ENCODE results near the gene TAB3. TPM values are rescaled to one million over a fixed set of nuclear protein-coding genes. Genes with fewer than 3 reads are reported as not detected.

TAB3 gene
- total RNA-seq, 1 experiment from 2014 or later = 30.9 TPM

- no peak for DNase-seq
- Mint-ChIP-seq H3K9me3 (ENCODE audit: low read depth, unreplicated experiment) (no peaks in the 10 kb centered on the region), H3K4me1 (ENCODE audit: low read depth, unreplicated experiment) (no peaks in the 10 kb centered on the region), H3K36me3 (ENCODE audit: insufficient read depth, unreplicated experiment) (no peaks in the 10 kb centered on the region), H3K27me3 (ENCODE audit: unreplicated experiment) (no peaks in the 10 kb centered on the region), H3K27ac (ENCODE audit: unreplicated experiment) (no peak overlapping the region), H3K4me3 (ENCODE audit: low read depth, unreplicated experiment) (no peak overlapping the region)
- BruUV-seq (replicated peaks) = no TSS peak
- intact Hi-C loops (cut with micrococcal nuclease; ENCODE audit: unreplicated experiment) = no loop called here
- CTCF ChIA-PET = no interaction called here
- TF ChIP-seq CTCF (IDR thresholded peaks at IDR 0.05; ENCODE audit: unreplicated experiment) = no peak
Observed at GRCh38 chrX:30830326-30830943, 58.6 kb downstream of the TAB3 start.

- H3K9me3 Mint-ChIP-seq (ENCODE audit: low read depth, unreplicated experiment) = no peaks in the 10 kb centered on the region
- no peak for DNase-seq
- CTCF ChIA-PET = no interaction called here
- no peaks in the 10 kb centered on the region for H3K36me3 Mint-ChIP-seq (ENCODE audit: insufficient read depth, unreplicated experiment)
- BruUV-seq (replicated peaks) = no TSS peak
- intact Hi-C loops (cut with micrococcal nuclease; ENCODE audit: unreplicated experiment) = no loop called here
- no peak overlapping the region for H3K27ac Mint-ChIP-seq (ENCODE audit: unreplicated experiment)
- TF ChIP-seq CTCF (IDR thresholded peaks at IDR 0.05; ENCODE audit: unreplicated experiment) = no peak
- H3K27me3 Mint-ChIP-seq (ENCODE audit: unreplicated experiment) = no peaks in the 10 kb centered on the region
- H3K4me3 Mint-ChIP-seq (ENCODE audit: low read depth, unreplicated experiment) = no peak overlapping the region
- H3K4me1 Mint-ChIP-seq (ENCODE audit: low read depth, unreplicated experiment) = no peaks in the 10 kb centered on the region
Observed at GRCh38 chrX:30824275-30824674, 64.8 kb downstream of the TAB3 start.

GRCh38 chrX:30822764-30823163 is 66.3 kb downstream of the TAB3 start:
- no peak overlapping the region for H3K4me3 Mint-ChIP-seq (ENCODE audit: low read depth, unreplicated experiment)
- no peak overlapping the region for H3K27ac Mint-ChIP-seq (ENCODE audit: unreplicated experiment)
- no peak for DNase-seq
- H3K36me3 Mint-ChIP-seq (ENCODE audit: insufficient read depth, unreplicated experiment) = no peaks in the 10 kb centered on the region
- intact Hi-C loops (cut with micrococcal nuclease; ENCODE audit: unreplicated experiment) = no loop called here
- BruUV-seq (replicated peaks) = no TSS peak
- no peaks in the 10 kb centered on the region for H3K27me3 Mint-ChIP-seq (ENCODE audit: unreplicated experiment)
- CTCF ChIA-PET = no interaction called here
- no peaks in the 10 kb centered on the region for H3K4me1 Mint-ChIP-seq (ENCODE audit: low read depth, unreplicated experiment)
- no peak for TF ChIP-seq CTCF (IDR thresholded peaks at IDR 0.05; ENCODE audit: unreplicated experiment)
- H3K9me3 Mint-ChIP-seq (ENCODE audit: low read depth, unreplicated experiment) = no peaks in the 10 kb centered on the region

GRCh38 chrX:30822068-30822681 is 66.9 kb downstream of the TAB3 start:
- no peak overlapping the region for H3K4me3 Mint-ChIP-seq (ENCODE audit: low read depth, unreplicated experiment)
- CTCF ChIA-PET = no interaction called here
- no peaks in the 10 kb centered on the region for H3K27me3 Mint-ChIP-seq (ENCODE audit: unreplicated experiment)
- intact Hi-C loops (cut with micrococcal nuclease; ENCODE audit: unreplicated experiment) = no loop called here
- no TSS peak for BruUV-seq (replicated peaks)
- no peaks in the 10 kb centered on the region for H3K9me3 Mint-ChIP-seq (ENCODE audit: low read depth, unreplicated experiment)
- H3K36me3 Mint-ChIP-seq (ENCODE audit: insufficient read depth, unreplicated experiment) = no peaks in the 10 kb centered on the region
- DNase-seq = no peak
- no peak overlapping the region for H3K27ac Mint-ChIP-seq (ENCODE audit: unreplicated experiment)
- H3K4me1 Mint-ChIP-seq (ENCODE audit: low read depth, unreplicated experiment) = no peaks in the 10 kb centered on the region
- TF ChIP-seq CTCF (IDR thresholded peaks at IDR 0.05; ENCODE audit: unreplicated experiment) = no peak

All from Calu3 (cell line).